Keratinocyte (primary cell): ENCODE results near the gene FGFR1OP2. TPM values are rescaled to one million over a fixed set of nuclear protein-coding genes. Genes with fewer than 3 reads are reported as not detected.

ENCODE experiments used
- DNase-seq: peaks from one replicate; pipeline ENCODE4 v3.0.0-alpha.2; 2011; ENCODE audit warnings: low read depth, missing footprints, low spot score
- FAIRE-seq: peaks from 2 replicates; lab custom pipeline; 2011; peaks lifted over from hg19 to GRCh38; lab: Jason Lieb, UNC
- H2AFZ ChIP-seq: 2 replicates; pipeline ENCODE4 v1.6.0; 2012; ENCODE audit warnings: low read length, control low read depth, inconsistent platforms; ENCODE audit not compliant: control insufficient read depth
- H3K27ac ChIP-seq: 2 replicates; pipeline ENCODE4 v1.5.1; 2011; ENCODE audit warnings: low read length; ENCODE audit not compliant: control insufficient read depth, insufficient read depth
- H3K27me3 ChIP-seq: 3 replicates; pipeline ENCODE4 v1.6.0; 2011; ENCODE audit warnings: low read length; ENCODE audit not compliant: control insufficient read depth, insufficient read depth; ENCODE audit errors: extremely low read depth
- H3K36me3 ChIP-seq, 2 experiments: 2 replicates in 1 of 2; 3 replicates in 1 of 2; pipeline ENCODE4 v1.5.1; 2011; ENCODE audit warnings: low read length in 2 of 2, mild to moderate bottlenecking in 1 of 2; ENCODE audit not compliant: control insufficient read depth in 2 of 2, insufficient read depth in 2 of 2; ENCODE audit errors: extremely low read depth in 1 of 2
- H3K4me1 ChIP-seq: 3 replicates; pipeline ENCODE4 v1.5.1; 2011; ENCODE audit warnings: low read length; ENCODE audit not compliant: control insufficient read depth, insufficient read depth; ENCODE audit errors: extremely low read depth
- H3K4me2 ChIP-seq: 3 replicates; pipeline ENCODE4 v1.6.0; 2011; ENCODE audit warnings: low read depth, low read length; ENCODE audit not compliant: control insufficient read depth, insufficient read depth; ENCODE audit errors: extremely low read depth
- H3K4me3 ChIP-seq, 3 experiments: fragments of 200-600 bp in 1 of 3; sonication (generic) in 1 of 3; 2 replicates in 2 of 3; 3 replicates in 1 of 3; pipeline ENCODE4 v1.5.1; 2011 to 2016; ENCODE audit warnings: low read length in 3 of 3, mild to moderate bottlenecking in 3 of 3, control low read depth in 2 of 3, inconsistent platforms in 1 of 3, low read depth in 1 of 3, mixed read lengths in 1 of 3, mixed run types in 1 of 3, moderate library complexity in 1 of 3; ENCODE audit not compliant: control insufficient read depth in 2 of 3, insufficient read depth in 2 of 3; ENCODE audit errors: extremely low read depth in 1 of 3
- H3K79me2 ChIP-seq: 2 replicates; pipeline ENCODE4 v1.6.0; 2012; ENCODE audit warnings: low read length; ENCODE audit not compliant: control insufficient read depth, insufficient read depth
- H3K9ac ChIP-seq: 3 replicates; pipeline ENCODE4 v1.6.0; 2011; ENCODE audit warnings: low read length; ENCODE audit not compliant: control insufficient read depth, insufficient read depth; ENCODE audit errors: extremely low read depth
- H3K9me1 ChIP-seq: 3 replicates; pipeline ENCODE4 v1.6.0; 2011; ENCODE audit warnings: low read length; ENCODE audit not compliant: control insufficient read depth, insufficient read depth; ENCODE audit errors: extremely low read depth
- H3K9me3 ChIP-seq: 2 replicates; pipeline ENCODE4 v1.5.1; 2012; ENCODE audit warnings: low read depth, low read length; ENCODE audit not compliant: control insufficient read depth
- H4K20me1 ChIP-seq: 3 replicates; pipeline ENCODE4 v1.6.0; 2011; ENCODE audit warnings: low read length; ENCODE audit not compliant: control insufficient read depth, insufficient read depth; ENCODE audit errors: extremely low read depth
- EZH2 ChIP-seq: IDR thresholded peaks from one replicate; pipeline ENCODE4 v1.6.1; 2012; ENCODE audit warnings: inconsistent platforms, mild to moderate bottlenecking, low read length, moderate library complexity
- dilution Hi-C: fragments of 300-500 bp; cut with MboI; formaldehyde crosslinking; loops from one replicate; pipeline ENCODE4 v1.7.0; 2020; ENCODE audit warnings: low sequenced_read_pairs; ENCODE audit not compliant: extremely low pct_ligation_motif_present
- polyA plus RNA-seq, 5 experiments: library from polyadenylated mRNA; depleted of rRNA in 3 of 5; stranded (reverse) in 3 of 5; stranded (forward) in 1 of 5; unstranded in 1 of 5; fragments of >200 nt; gene quantifications; 1 replicate in 1 of 5; 2 replicates in 3 of 5; 3 replicates in 1 of 5; pipeline versions ENCODE4 v1.2.1 to v1.2.3, GENCODE V29; 2011 to 2012; ENCODE audit warnings: missing spikeins in 2 of 5, low read depth in 1 of 5, low replicate concordance in 1 of 5
- TF ChIP-seq, protein P1 (sequence below), 3 experiments: IDR thresholded peaks in 1 of 3; conservative IDR thresholded peaks in 1 of 3; optimal IDR thresholded peaks in 1 of 3; 2 replicates in 2 of 3; 3 replicates in 1 of 3; pipeline versions ENCODE3 to v1.5.1; 2011; ENCODE audit warnings: low read length in 3 of 3, mild to moderate bottlenecking in 3 of 3, moderate library complexity in 2 of 3, control low read depth in 1 of 3, inconsistent platforms in 1 of 3; ENCODE audit not compliant: insufficient read depth in 2 of 3; ENCODE audit errors: extremely low read depth in 1 of 3

The FGFR1OP2 gene
- polyA plus RNA-seq, 1 donor (not counting 4 experiments of a cell fraction or from before 2014, with no cell fraction given), result 34.9 TPM

DNA sequence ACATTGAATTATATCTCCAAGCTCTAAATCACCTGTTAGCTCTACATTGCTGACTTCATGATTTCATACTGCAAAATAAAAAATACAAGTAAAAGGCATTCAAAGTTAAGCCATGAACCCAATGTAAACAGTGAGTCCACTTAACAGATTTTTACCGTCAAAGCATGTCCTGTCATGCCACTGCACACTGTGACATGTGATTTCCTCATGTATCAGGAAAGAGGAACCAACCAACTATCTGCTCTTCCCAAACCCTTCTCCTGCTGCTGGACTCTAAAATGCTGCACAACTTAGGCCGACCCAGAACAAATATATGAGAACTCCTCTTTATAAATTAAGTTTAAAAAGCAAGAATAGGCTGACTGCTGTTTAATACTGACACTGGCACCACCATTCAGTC lies 38.4 kb downstream of the FGFR1OP2 start:
- Histone ChIP-seq H3K9ac (no peak overlapping the region), H3K79me2 (peaks cover 5% of the 10 kb centered on the region), H3K36me3 (peaks cover 23 to 24% of the 10 kb centered on the region in 2 experiments), H3K4me2 (no peak overlapping the region), H3K4me1 (no peaks in the 10 kb centered on the region), H3K27me3 (no peaks in the 10 kb centered on the region), H3K9me3 (no peaks in the 10 kb centered on the region), H3K4me3 (no peak overlapping the region), H3K9me1 (no peaks in the 10 kb centered on the region), H3K27ac (no peak overlapping the region), H4K20me1 (no peaks in the 10 kb centered on the region), H2AFZ (no peak overlapping the region)
- no peak for DNase-seq
- TF ChIP-seq EZH2, result no peak
- TF ChIP-seq, protein P1, sequence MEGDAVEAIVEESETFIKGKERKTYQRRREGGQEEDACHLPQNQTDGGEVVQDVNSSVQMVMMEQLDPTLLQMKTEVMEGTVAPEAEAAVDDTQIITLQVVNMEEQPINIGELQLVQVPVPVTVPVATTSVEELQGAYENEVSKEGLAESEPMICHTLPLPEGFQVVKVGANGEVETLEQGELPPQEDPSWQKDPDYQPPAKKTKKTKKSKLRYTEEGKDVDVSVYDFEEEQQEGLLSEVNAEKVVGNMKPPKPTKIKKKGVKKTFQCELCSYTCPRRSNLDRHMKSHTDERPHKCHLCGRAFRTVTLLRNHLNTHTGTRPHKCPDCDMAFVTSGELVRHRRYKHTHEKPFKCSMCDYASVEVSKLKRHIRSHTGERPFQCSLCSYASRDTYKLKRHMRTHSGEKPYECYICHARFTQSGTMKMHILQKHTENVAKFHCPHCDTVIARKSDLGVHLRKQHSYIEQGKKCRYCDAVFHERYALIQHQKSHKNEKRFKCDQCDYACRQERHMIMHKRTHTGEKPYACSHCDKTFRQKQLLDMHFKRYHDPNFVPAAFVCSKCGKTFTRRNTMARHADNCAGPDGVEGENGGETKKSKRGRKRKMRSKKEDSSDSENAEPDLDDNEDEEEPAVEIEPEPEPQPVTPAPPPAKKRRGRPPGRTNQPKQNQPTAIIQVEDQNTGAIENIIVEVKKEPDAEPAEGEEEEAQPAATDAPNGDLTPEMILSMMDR (optimal IDR thresholded peaks at IDR 0.05 in 1 of 3, IDR thresholded peaks at IDR 0.05 in 1 of 3, conservative IDR thresholded peaks at IDR 0.05 in 1 of 3; ENCODE audit: extremely low read depth in 1 of 3, insufficient read depth in 2 of 3, low read length in 3 of 3), result no peak
- dilution Hi-C loops, result no loop called here
- FAIRE-seq, result no peak

DNA sequence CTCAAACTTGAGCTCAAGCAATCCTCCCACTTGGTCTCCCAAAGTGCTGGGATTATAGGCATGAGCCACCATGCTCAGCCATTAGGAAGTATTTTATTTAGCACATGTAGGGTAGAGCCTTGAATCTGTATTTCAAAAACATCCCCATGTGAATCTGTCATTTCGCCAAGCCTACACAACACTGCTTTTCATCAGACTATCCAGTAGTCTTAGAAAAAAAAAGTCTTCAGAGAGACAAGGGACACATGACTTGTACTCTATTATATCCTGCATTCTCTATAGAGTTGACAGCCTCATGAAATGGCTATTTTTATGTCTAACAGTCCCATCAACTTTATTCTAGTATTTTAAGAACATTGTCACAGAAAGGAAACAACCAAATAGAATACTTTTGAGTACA lies 40.5 kb downstream of the FGFR1OP2 start:
- Histone ChIP-seq H3K4me3 (no peak overlapping the region), H3K4me1 (no peaks in the 10 kb centered on the region), H3K4me2 (no peak overlapping the region), H3K9ac (no peak overlapping the region), H3K27ac (no peak overlapping the region), H3K27me3 (no peaks in the 10 kb centered on the region), H3K9me3 (no peaks in the 10 kb centered on the region), H4K20me1 (no peaks in the 10 kb centered on the region), H2AFZ (no peak overlapping the region), H3K36me3 (peaks cover 16 to 18% of the 10 kb centered on the region in 2 experiments), H3K79me2 (peaks cover 5% of the 10 kb centered on the region), H3K9me1 (no peaks in the 10 kb centered on the region)
- FAIRE-seq (no peak), DNase-seq (no peak)
- TF ChIP-seq EZH2, result no peak
- TF ChIP-seq, protein P1 (optimal IDR thresholded peaks at IDR 0.05 in 1 of 3, IDR thresholded peaks at IDR 0.05 in 1 of 3, conservative IDR thresholded peaks at IDR 0.05 in 1 of 3; ENCODE audit: extremely low read depth in 1 of 3, insufficient read depth in 2 of 3, low read length in 3 of 3), result no peak
- dilution Hi-C loops, result no loop called here
